GM18858 (cell line): ENCODE results near the gene METTL24.

Experiments
- ATAC-seq: cut with Tn5 transposase; IDR thresholded peaks from one replicate; pipeline ENCODE4 v1.9.1; 2021; ENCODE audit not compliant: unreplicated experiment

METTL24 gene

GRCh38 chr6:110214338-110214737 lies 143.8 kb downstream of the METTL24 start:
- no peak for ATAC-seq

GRCh38 chr6:110211753-110212152 lies 146.4 kb downstream of the METTL24 start:
- no peak for ATAC-seq

- no peak for ATAC-seq
Observed at GRCh38 chr6:110207652-110208051, 150.5 kb downstream of the METTL24 start.

- no peak for ATAC-seq
Observed at GRCh38 chr6:110201151-110201884, 156.8 kb downstream of the METTL24 start.

- ATAC-seq, result no peak
Observed at GRCh38 chr6:110198561-110198960, 159.6 kb downstream of the METTL24 start.

- ATAC-seq, result no peak
Observed at GRCh38 chr6:110196874-110197273, 161.3 kb downstream of the METTL24 start.

GRCh38 chr6:110195639-110196038 lies 162.5 kb downstream of the METTL24 start:
- no peak for ATAC-seq
